Cardiac muscle cell (in vitro differentiated cells and primary cell): ENCODE measurements around the gene CD248. TPM values are rescaled to one million over a fixed set of nuclear protein-coding genes. Genes with fewer than 3 reads are reported as not detected.

ENCODE experiments used
- DNase-seq, 2 donors: peaks; one replicate each; pipeline versions ENCODE4 v3.0.0 to v3.0.0-alpha.2; 2010 to 2017; ENCODE audit warnings: low read depth in 1 of 2, low spot score in 1 of 2
- H3K27ac ChIP-seq: fragments of 200-600 bp; sonication (generic); 2 replicates; pipeline ENCODE4 v1.5.1; 2016
- H3K27me3 ChIP-seq: fragments of 200-600 bp; sonication (generic); 2 replicates; pipeline ENCODE4 v1.6.0; 2016; ENCODE audit warnings: control low read depth
- H3K36me3 ChIP-seq: fragments of 200-600 bp; sonication (generic); 2 replicates; pipeline ENCODE4 v1.5.1; 2016; ENCODE audit warnings: control low read depth
- H3K4me1 ChIP-seq: fragments of 200-600 bp; sonication (generic); 2 replicates; pipeline ENCODE4 v1.8.1; 2017; ENCODE audit warnings: low read depth, mild to moderate bottlenecking, mixed run types
- H3K4me3 ChIP-seq: fragments of 200-600 bp; sonication (generic); 2 replicates; pipeline ENCODE4 v1.5.1; 2016; ENCODE audit warnings: mild to moderate bottlenecking
- H3K9me3 ChIP-seq: fragments of 200-600 bp; sonication (generic); 2 replicates; pipeline ENCODE4 v1.5.1; 2017; ENCODE audit warnings: low read depth, mild to moderate bottlenecking, control low read depth
- CTCF ChIP-seq: IDR thresholded peaks from 2 replicates; pipeline ENCODE4 v1.5.1; 2012; ENCODE audit warnings: low read depth, mild to moderate bottlenecking, low read length
- polyA plus RNA-seq: library from polyadenylated mRNA; unstranded; fragments of >200 nt; fragmentation: Nextera tagmentation; extraction: Ambion mirVana; gene quantifications from 2 replicates; pipeline ENCODE4 v1.2.1, GENCODE V29; 2016
- total RNA-seq: library from RNA; depleted of rRNA; stranded (reverse); fragments of >200 nt; gene quantifications from 2 replicates; pipeline ENCODE4 v1.2.3, GENCODE V29; 2016

CD248 gene
- total and polyA plus RNA-seq, 2 experiments from 2014 or later, result 11.4 to 20.2 TPM

DNA sequence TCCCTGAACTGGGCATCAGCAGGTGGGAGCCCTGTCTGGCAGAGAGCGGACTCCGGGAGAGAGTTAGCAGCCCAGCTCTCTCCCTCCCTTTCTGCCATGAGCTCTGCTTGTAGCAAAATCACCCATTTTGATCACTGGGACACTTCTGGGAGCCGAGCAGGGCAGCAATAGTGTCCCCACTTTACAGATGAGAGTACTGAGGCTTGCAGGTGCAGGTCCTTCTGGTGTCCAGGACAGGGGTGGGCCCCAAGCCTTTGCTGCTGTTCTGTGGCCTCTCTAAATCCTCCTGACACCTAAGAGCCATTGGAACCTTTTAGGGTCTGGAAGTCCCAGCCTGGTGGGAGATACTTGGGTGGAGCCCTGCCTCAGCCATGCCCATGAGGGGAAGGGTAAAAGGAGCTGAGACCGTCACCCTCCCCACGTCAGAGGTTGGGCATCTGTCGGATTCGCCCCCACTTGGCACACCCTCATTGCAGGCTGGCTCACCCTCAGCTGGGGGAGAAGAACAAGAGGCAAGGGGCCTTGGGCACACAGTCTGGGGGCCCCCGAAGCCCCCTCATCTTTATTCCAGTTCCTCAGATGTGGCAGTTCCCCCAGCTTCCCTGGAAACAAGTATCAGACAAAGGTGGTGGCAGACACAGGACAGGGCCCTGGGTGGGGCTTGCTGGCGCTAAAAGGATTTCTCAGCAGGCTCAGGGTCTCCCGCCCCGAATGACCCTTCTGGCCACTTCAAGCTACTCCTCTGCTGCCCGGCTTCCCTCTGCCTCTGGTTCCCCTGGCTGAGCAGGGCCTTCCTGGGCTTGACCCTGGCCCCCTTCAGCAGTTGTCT is 14.9 kb upstream of the CD248 start:
- Histone ChIP-seq H3K27ac (peak overlapping the region; percentile 71), H3K4me3 (no peak overlapping the region), H3K9me3 (no peaks in the 10 kb centered on the region), H3K4me1 (peaks cover 17% of the 10 kb centered on the region), H3K36me3 (no peaks in the 10 kb centered on the region), H3K27me3 (no peaks in the 10 kb centered on the region)
- DNase-seq, result peak in 1 of 2 donors; percentile 69
- no peak for TF ChIP-seq CTCF

GRCh38 chr11:66330931-66331330 is 14.1 kb upstream of the CD248 start:
- Histone ChIP-seq H3K4me3 (no peak overlapping the region), H3K27ac (no peak overlapping the region), H3K36me3 (no peaks in the 10 kb centered on the region), H3K9me3 (no peaks in the 10 kb centered on the region), H3K4me1 (peaks cover 24% of the 10 kb centered on the region), H3K27me3 (no peaks in the 10 kb centered on the region)
- TF ChIP-seq CTCF, result no peak
- no peak for DNase-seq

DNA sequence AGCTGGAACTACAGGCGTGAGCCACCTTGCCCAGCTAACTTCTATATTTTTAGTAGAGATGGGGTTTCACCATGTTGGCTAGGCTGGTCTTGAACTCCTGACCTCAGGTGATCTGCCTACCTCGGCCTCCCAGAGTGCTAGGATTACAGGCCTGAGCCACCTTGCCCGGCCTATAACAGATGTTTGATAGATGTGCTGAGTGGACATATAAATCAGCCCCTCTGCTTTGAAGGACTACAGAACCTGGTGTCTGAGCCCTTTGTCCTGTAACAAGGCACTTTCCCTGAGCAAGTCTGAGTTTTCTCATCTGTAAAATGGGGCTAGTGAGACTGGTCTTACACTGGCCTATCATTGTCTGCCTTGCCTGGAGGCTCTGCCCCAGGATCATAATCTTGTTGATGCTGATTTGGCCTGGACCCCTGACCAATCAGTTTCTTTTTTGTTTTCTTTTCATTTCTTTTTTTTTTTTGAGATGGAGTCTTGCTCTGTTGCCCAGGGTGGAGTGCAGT is 12.4 kb upstream of the CD248 start:
- H3K27ac ChIP-seq, result no peak overlapping the region
- H3K9me3 ChIP-seq, result no peaks in the 10 kb centered on the region
- peaks cover 20% of the 10 kb centered on the region for H3K4me1 ChIP-seq
- no peaks in the 10 kb centered on the region for H3K36me3 ChIP-seq
- no peak overlapping the region for H3K4me3 ChIP-seq
- H3K27me3 ChIP-seq, result no peaks in the 10 kb centered on the region
- TF ChIP-seq CTCF, result no peak
- no peak for DNase-seq

DNA sequence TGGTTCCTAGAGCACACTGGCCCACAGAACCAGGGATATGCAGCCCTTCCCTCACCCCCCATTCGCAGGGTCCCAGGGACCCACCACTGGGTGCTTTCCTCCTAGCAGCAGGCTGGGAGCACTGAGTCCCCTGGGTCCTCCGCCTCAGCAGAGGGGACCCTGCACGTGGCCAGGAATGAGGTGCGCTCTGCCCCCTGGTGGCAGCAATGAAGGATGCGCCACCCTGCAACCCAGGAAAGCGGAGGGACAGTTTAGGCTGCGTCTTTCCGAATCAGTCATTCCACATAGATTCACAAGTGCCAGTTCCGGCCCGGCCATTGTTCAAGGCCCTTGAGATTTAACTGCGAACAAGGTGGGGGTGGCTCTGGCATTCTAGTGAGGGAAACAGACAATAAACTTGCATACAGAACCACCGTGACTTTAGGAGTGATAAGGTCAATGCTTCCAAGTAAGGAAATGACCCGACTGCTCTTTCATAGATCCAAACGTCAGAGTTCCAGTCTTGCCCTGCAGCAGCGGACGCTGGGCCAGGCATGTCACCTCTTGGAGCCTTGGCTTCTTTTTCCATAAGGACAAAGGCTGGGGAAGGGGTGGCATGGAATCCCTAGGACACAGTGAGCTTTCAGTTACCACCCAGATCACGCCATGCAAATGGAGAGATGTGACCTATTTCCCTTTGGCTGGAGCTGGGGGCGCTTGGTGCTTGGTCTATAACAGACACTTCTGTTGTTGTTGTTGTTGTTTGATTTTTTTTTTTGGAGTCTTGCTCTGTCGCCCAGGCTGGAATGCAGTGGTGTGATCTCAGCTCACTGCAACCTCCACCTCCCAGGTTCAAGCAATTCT is 11.7 kb upstream of the CD248 start:
- Histone ChIP-seq H3K4me3 (no peak overlapping the region), H3K4me1 (peaks cover 20% of the 10 kb centered on the region), H3K9me3 (no peaks in the 10 kb centered on the region), H3K27ac (no peak overlapping the region), H3K36me3 (no peaks in the 10 kb centered on the region), H3K27me3 (no peaks in the 10 kb centered on the region)
- DNase-seq, result peak; percentile 81 to 86
- TF ChIP-seq CTCF, result peak; percentile 91

DNA sequence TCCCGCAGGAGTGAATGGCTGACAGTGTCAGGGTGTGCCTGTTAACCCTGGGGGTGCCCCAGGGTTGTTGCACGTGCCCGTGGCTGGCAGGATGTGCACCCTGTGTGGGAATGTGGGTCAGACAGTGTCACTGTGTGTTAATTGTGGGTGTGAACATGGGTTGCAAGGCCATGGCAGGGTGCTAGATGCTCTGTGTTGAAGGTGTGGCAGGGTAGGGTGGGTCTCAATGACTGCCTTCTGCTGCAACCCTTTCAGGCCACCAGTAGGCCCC is 11.1 kb upstream of the CD248 start:
- Histone ChIP-seq H3K9me3 (no peaks in the 10 kb centered on the region), H3K27me3 (no peaks in the 10 kb centered on the region), H3K4me1 (peaks cover 20% of the 10 kb centered on the region), H3K27ac (no peak overlapping the region), H3K4me3 (no peak overlapping the region), H3K36me3 (no peaks in the 10 kb centered on the region)
- DNase-seq, result no peak
- no peak for TF ChIP-seq CTCF
